Prostate gland (tissue), 2 donors: ENCODE measurements around the gene DHX36. TPM values are rescaled to one million over a fixed set of nuclear protein-coding genes. Genes with fewer than 3 reads are reported as not detected.

ENCODE experiments used
- DNase-seq: peaks from one replicate; pipeline ENCODE4 v3.0.0-alpha.2; 2019; ENCODE audit warnings: low spot score
- H3K27ac ChIP-seq, 2 donors: fragments of 200-600 bp; sonication (generic); 2 replicates each; pipeline ENCODE4 v1.5.1; 2017 to 2019
- H3K27me3 ChIP-seq: fragments of 200-600 bp; sonication (generic); replicated peaks from 2 replicates; pipeline ENCODE4 v1.5.1; 2019; ENCODE audit not compliant: insufficient read depth
- H3K36me3 ChIP-seq, 2 donors: fragments of 200-600 bp; sonication (generic); 1 replicate in 1 of 2; 2 replicates in 1 of 2; pipeline versions ENCODE4 v1.5.1 to v1.8.1; 2017 to 2019
- H3K4me1 ChIP-seq: fragments of 200-600 bp; sonication (generic); replicated peaks from 2 replicates; pipeline ENCODE4 v1.5.1; 2019
- H3K4me3 ChIP-seq, 2 donors: fragments of 200-600 bp; sonication (generic); 2 replicates each; pipeline ENCODE4 v1.5.1; 2017 to 2019
- H3K9me3 ChIP-seq: fragments of 200-600 bp; sonication (generic); 2 replicates; pipeline ENCODE4 v1.5.1; 2017
- CTCF ChIP-seq, 4 experiments: fragments of 200-600 bp in 2 of 4; fragments of 450-650 bp in 2 of 4; sonication (generic) in 2 of 4; IDR thresholded peaks; 1 replicate in 3 of 4; 2 replicates in 1 of 4; pipeline ENCODE4 v1.5.1; 2016 to 2019; ENCODE audit warnings: antibody characterized with exemption in 4 of 4, mild to moderate bottlenecking in 2 of 4, moderate library complexity in 2 of 4
- POLR2A ChIP-seq: fragments of 450-650 bp; IDR thresholded peaks from one replicate; pipeline ENCODE4 v1.6.1; 2016; ENCODE audit warnings: antibody characterized with exemption, mild to moderate bottlenecking
- POLR2AphosphoS5 ChIP-seq: sonication (generic); formaldehyde crosslinking; IDR thresholded peaks from one replicate; pipeline ENCODE4 v1.6.1; 2017; ENCODE audit warnings: antibody characterized with exemption
- WGBS: methylation state at CpG from one replicate; pipeline ENCODE4 v1.1.5; 2018; 5-methylcytosine and 5-hydroxymethylcytosine counted together
- intact Hi-C: fragments of 100-400 bp; cut with DNase I; formaldehyde crosslinking; loops from one replicate; pipeline ENCODE4 v1.14.2; 2022
- total RNA-seq, 2 donors: library from RNA; depleted of rRNA; stranded (reverse); fragments of >200 nt; gene quantifications; one replicate each; pipeline ENCODE4 v1.1.0, GENCODE V29; 2016

The DHX36 gene
- total RNA-seq, 2 donors from 2014 or later, result 32.4 to 74.0 TPM

DNA sequence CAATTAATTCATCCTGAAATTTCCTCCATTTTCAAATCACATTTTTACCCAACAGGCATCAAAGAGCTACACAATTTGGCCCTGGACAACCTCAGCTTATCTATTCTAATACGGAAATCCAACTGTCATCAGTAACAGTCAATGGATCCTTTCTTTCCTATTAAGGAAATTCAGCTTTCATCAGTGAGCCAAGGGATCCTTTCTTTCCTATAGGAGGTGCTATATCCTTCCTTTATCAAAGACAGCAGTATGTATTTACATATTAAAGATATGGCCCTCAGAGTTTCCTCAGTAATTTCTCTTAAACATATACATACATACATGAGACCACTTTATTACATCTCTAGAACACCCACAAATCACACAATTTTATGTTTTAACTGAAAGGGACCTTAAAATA lies 10.1 kb downstream of the DHX36 start:
- H3K9me3 ChIP-seq, result no peaks in the 10 kb centered on the region
- no peak for TF ChIP-seq CTCF (IDR thresholded peaks at IDR 0.05)
- no peak overlapping the region for H3K4me3 ChIP-seq
- no peaks in the 10 kb centered on the region for H3K27me3 ChIP-seq
- H3K27ac ChIP-seq, result no peak overlapping the region
- no peaks in the 10 kb centered on the region for H3K4me1 ChIP-seq
- no peak for DNase-seq
- no peaks in the 10 kb centered on the region for H3K36me3 ChIP-seq
- 92% methylated on average over 1 of the region's 1 CpG for WGBS
- intact Hi-C loops, result no loop called here

DNA sequence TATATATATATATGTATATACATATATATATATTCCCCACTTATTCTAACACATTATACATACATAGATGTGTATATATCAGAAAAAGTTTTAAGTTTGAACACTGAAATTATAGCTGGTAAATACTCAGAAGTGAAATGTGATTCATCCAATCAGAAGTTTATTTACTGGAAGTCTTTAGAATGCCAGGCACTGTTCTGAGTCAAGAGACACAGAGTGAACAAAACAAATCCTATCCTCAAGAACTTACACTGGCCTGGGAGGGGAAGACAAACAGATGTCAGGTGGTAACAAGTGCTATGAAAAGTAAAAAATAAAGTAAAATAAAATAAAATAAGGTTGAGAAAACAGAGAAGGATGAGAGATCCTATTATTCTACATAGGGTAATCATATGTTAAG lies 13.4 kb downstream of the DHX36 start:
- no peaks in the 10 kb centered on the region for H3K4me1 ChIP-seq
- no peak for TF ChIP-seq POLR2AphosphoS5
- no peak for TF ChIP-seq CTCF (IDR thresholded peaks at IDR 0.05)
- no peak for TF ChIP-seq POLR2A
- H3K27ac ChIP-seq, result no peak overlapping the region
- no peak for DNase-seq
- intact Hi-C loops, result no loop called here
- no peaks in the 10 kb centered on the region for H3K27me3 ChIP-seq
- no peak overlapping the region for H3K4me3 ChIP-seq
- H3K9me3 ChIP-seq, result no peaks in the 10 kb centered on the region
- H3K36me3 ChIP-seq, result peaks cover 0 to 1% of the 10 kb centered on the region in 2 donors

DNA sequence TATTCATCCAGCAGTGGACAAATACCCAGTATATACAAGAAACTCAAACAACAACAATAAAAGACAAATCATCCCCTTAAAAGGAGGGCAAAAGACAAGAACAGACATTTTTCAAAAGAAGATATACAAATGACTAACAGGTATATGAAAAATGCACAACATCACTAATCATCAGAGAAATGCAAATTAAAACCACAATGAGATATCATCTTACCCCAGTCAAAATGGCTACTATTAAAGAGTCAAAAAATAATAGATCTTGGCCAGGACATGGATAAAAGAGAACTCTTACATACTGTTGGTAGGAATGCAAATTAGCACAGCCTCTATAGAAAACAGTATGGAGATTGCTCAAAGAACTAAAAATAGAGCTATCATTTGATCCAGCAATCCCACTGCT lies 16.9 kb downstream of the DHX36 start:
- H3K4me3 ChIP-seq, result no peak overlapping the region
- intact Hi-C loops, result no loop called here
- no peaks in the 10 kb centered on the region for H3K4me1 ChIP-seq
- DNase-seq, result no peak
- H3K9me3 ChIP-seq, result no peaks in the 10 kb centered on the region
- TF ChIP-seq POLR2A, result no peak
- TF ChIP-seq POLR2AphosphoS5, result no peak
- no peak for TF ChIP-seq CTCF (IDR thresholded peaks at IDR 0.05)
- no peaks in the 10 kb centered on the region for H3K27me3 ChIP-seq
- H3K27ac ChIP-seq, result no peak overlapping the region
- peaks cover 4 to 5% of the 10 kb centered on the region in 2 donors for H3K36me3 ChIP-seq

- 92% methylated on average over 3 of the region's 3 CpGs for WGBS
- no peak overlapping the region for H3K27ac ChIP-seq
- intact Hi-C loops, result no loop called here
- no peaks in the 10 kb centered on the region for H3K9me3 ChIP-seq
- TF ChIP-seq POLR2A (no peak), CTCF (IDR thresholded peaks at IDR 0.05) (no peak), POLR2AphosphoS5 (no peak)
- no peak overlapping the region for H3K4me3 ChIP-seq
- DNase-seq, result no peak
- H3K36me3 ChIP-seq, result peaks cover 4 to 5% of the 10 kb centered on the region in 2 donors
- no peaks in the 10 kb centered on the region for H3K4me1 ChIP-seq
- H3K27me3 ChIP-seq, result no peaks in the 10 kb centered on the region
Measured at GRCh38 chr3:154304936-154305335, 19.4 kb downstream of the DHX36 start.

DNA sequence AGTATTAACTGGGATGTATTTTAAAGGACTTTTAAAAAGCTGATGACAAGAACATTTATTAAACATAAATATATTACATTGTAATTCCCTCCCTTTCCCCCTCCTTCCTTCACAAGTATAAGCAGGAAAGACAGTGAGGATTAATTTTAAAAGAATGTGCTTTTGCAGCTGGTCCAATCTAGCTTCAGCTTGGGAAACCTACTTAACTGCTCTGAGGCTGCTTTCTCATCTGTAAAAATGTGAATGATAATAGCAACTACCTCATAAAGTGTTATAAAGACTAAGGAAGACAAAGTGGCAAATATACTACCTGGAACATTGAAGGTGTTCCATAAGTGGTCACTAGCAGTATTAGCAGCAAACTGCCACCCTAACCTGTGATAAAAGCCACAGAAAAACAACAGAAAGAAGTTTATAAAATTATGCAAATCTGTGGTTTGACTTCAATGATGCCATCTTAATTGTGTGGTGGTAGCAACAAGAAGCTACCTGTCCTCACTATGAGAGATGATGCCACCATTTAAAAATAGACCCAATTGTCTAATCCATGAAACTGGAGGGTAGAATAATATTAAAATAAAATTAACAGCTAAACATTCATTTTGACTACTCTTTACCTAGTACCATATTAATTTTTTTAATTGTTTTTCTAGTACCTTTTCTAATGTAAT lies 20.0 kb downstream of the DHX36 start:
- no peak for TF ChIP-seq POLR2A
- no peak for TF ChIP-seq CTCF (IDR thresholded peaks at IDR 0.05)
- TF ChIP-seq POLR2AphosphoS5, result no peak
- Histone ChIP-seq H3K27me3 (no peaks in the 10 kb centered on the region), H3K4me1 (no peaks in the 10 kb centered on the region), H3K27ac (no peak overlapping the region), H3K4me3 (no peak overlapping the region), H3K36me3 (peaks cover 4 to 5% of the 10 kb centered on the region in 2 donors), H3K9me3 (no peaks in the 10 kb centered on the region)
- no peak for DNase-seq
- intact Hi-C loops, result no loop called here
